ENCODE results near the gene RSPH1. TPM values are rescaled to one million over a fixed set of nuclear protein-coding genes. Genes with fewer than 3 reads are reported as not detected.
"Not testable (repeated sequence)": the region's sequence is repeated elsewhere in the genome, so short reads cannot be mapped to it uniquely, and the experiment has no call there.

Gene RSPH1
- total RNA-seq, 1 experiment from 2014 or later, result 0.51 TPM

GRCh38 chr21:42472521-42472920, 23.5 kb downstream of the RSPH1 start:
- Histone ChIP-seq H3K9me3 (ENCODE audit: low read length) (no peaks in the 10 kb centered on the region), H3K9ac (ENCODE audit: low read length) (no peak overlapping the region), H3K9me2 (replicated peaks; ENCODE audit: low read length) (no peaks in the 10 kb centered on the region), H3K79me2 (ENCODE audit: low read length) (no peaks in the 10 kb centered on the region), H3K27me3 (ENCODE audit: low read length) (no peaks in the 10 kb centered on the region), H3K4me1 (ENCODE audit: insufficient read depth, low read length) (peaks cover 37% of the 10 kb centered on the region), H2AFZ (ENCODE audit: low read length) (no peak overlapping the region), H3K27ac (ENCODE audit: low read length) (no peak overlapping the region), H3K36me3 (ENCODE audit: low read depth, low read length) (no peaks in the 10 kb centered on the region), H4K20me1 (ENCODE audit: low read length) (no peaks in the 10 kb centered on the region), H3F3A (ENCODE audit: low read length, unreplicated experiment) (no peaks in the 10 kb centered on the region), H3K4me3 (ENCODE audit: low read length) (no peak overlapping the region), H3K4me2 (ENCODE audit: low read length) (no peak overlapping the region)
- intact Hi-C loops (cut with micrococcal nuclease), result no loop called here
- ATAC-seq (no peak), DNase-seq (no peak)
- CTCF ChIA-PET, result no interaction called here
- no peak for TF ChIP-seq EZH2phosphoT487 (IDR thresholded peaks at IDR 0.05; ENCODE audit: borderline replicate concordance, low read length)
- TF ChIP-seq EZH2 (IDR thresholded peaks at IDR 0.05; ENCODE audit: low read length, unreplicated experiment), result no peak
- TF ChIP-seq CTCF (conservative IDR thresholded peaks at IDR 0.05; ENCODE audit: low read depth, low read length), result no peak
- BruUV-seq (replicated peaks), result no TSS peak
- POLR2A ChIA-PET (ENCODE audit: unreplicated experiment), result no interaction called here

DNA sequence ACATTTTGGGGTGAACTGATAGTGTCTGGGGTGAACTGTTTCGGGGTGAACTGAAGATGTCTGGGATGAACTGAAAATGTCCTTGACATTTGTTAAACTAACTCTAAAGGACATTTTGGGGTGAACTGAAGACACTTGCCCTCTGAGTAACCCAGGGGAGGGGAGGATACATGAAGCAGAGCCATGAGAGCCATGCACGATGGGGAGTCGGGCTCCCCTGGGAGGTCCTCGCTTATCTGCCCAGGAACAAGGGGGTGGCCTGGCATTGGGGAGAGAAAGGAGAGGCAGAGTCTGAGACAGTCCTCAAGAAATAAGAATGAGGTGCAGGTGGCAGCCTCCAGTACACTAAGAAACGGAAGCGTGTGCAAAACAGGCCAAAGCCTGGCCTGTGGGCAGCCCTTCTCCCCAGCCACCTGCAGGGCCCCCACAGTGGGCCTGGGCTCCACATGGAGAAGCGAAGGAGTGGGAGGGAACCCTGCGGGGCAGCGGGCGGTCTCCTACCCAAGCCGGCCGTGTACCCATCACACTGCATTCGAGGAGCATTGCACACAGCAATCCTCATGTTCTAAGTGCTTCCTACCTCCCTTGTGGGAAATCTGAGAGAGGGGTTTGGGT, 24.2 kb downstream of the RSPH1 start:
- no peaks in the 10 kb centered on the region for H3F3A ChIP-seq (ENCODE audit: low read length, unreplicated experiment)
- POLR2A ChIA-PET (ENCODE audit: unreplicated experiment), result no interaction called here
- H3K36me3 ChIP-seq (ENCODE audit: low read depth, low read length), result no peaks in the 10 kb centered on the region
- H3K27me3 ChIP-seq (ENCODE audit: low read length), result no peaks in the 10 kb centered on the region
- H3K9me3 ChIP-seq (ENCODE audit: low read length), result no peaks in the 10 kb centered on the region
- peaks cover 38% of the 10 kb centered on the region for H3K4me1 ChIP-seq (ENCODE audit: insufficient read depth, low read length)
- H3K79me2 ChIP-seq (ENCODE audit: low read length), result no peaks in the 10 kb centered on the region
- CTCF ChIA-PET, result no interaction called here
- H3K4me3 ChIP-seq (ENCODE audit: low read length), result no peak overlapping the region
- no peaks in the 10 kb centered on the region for H3K9me2 ChIP-seq (replicated peaks; ENCODE audit: low read length)
- no peak overlapping the region for H3K27ac ChIP-seq (ENCODE audit: low read length)
- intact Hi-C loops (cut with micrococcal nuclease), result no loop called here
- ATAC-seq (no peak), DNase-seq (no peak)
- no peak overlapping the region for H3K9ac ChIP-seq (ENCODE audit: low read length)
- no TSS peak for BruUV-seq (replicated peaks)
- H2AFZ ChIP-seq (ENCODE audit: low read length), result no peak overlapping the region
- no peak for TF ChIP-seq EZH2phosphoT487 (IDR thresholded peaks at IDR 0.05; ENCODE audit: borderline replicate concordance, low read length)
- no peak for TF ChIP-seq EZH2 (IDR thresholded peaks at IDR 0.05; ENCODE audit: low read length, unreplicated experiment)
- no peak for TF ChIP-seq CTCF (conservative IDR thresholded peaks at IDR 0.05; ENCODE audit: low read depth, low read length)
- no peaks in the 10 kb centered on the region for H4K20me1 ChIP-seq (ENCODE audit: low read length)
- no peak overlapping the region for H3K4me2 ChIP-seq (ENCODE audit: low read length)

DNA sequence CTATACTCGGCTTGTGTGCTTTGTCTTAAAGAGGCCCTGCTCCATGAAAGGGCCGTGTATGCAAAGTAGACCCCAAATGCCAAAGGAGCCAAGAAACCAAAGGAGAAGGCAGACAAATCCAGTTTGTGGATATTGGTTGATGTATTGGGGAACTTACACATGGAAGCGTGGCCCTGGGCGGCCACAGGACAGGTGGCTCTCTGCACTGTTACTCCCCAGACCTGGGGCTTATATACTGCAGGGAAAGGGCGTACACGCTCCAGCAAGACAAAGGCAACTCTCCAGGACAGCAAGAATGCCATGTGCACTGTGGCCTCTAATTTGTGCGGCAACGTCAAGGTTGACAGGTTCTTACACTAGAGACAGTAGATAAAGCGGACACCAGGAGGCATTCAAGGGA, 24.8 kb downstream of the RSPH1 start:
- H3K79me2 ChIP-seq (ENCODE audit: low read length), result no peaks in the 10 kb centered on the region
- H3K4me2 ChIP-seq (ENCODE audit: low read length), result no peak overlapping the region
- ATAC-seq (no peak), DNase-seq (no peak)
- intact Hi-C loops (cut with micrococcal nuclease), result no loop called here
- CTCF ChIA-PET, result no interaction called here
- H3K4me1 ChIP-seq (ENCODE audit: insufficient read depth, low read length), result peaks cover 38% of the 10 kb centered on the region
- BruUV-seq (replicated peaks), result no TSS peak
- H3K9ac ChIP-seq (ENCODE audit: low read length), result no peak overlapping the region
- no peaks in the 10 kb centered on the region for H4K20me1 ChIP-seq (ENCODE audit: low read length)
- POLR2A ChIA-PET (ENCODE audit: unreplicated experiment), result no interaction called here
- H3K9me3 ChIP-seq (ENCODE audit: low read length), result no peaks in the 10 kb centered on the region
- H3F3A ChIP-seq (ENCODE audit: low read length, unreplicated experiment), result no peaks in the 10 kb centered on the region
- H3K36me3 ChIP-seq (ENCODE audit: low read depth, low read length), result no peaks in the 10 kb centered on the region
- TF ChIP-seq EZH2phosphoT487 (IDR thresholded peaks at IDR 0.05; ENCODE audit: borderline replicate concordance, low read length) (no peak), EZH2 (IDR thresholded peaks at IDR 0.05; ENCODE audit: low read length, unreplicated experiment) (no peak), CTCF (conservative IDR thresholded peaks at IDR 0.05; ENCODE audit: low read depth, low read length) (no peak)
- H3K27ac ChIP-seq (ENCODE audit: low read length), result no peak overlapping the region
- H3K4me3 ChIP-seq (ENCODE audit: low read length), result no peak overlapping the region
- H2AFZ ChIP-seq (ENCODE audit: low read length), result no peak overlapping the region
- H3K27me3 ChIP-seq (ENCODE audit: low read length), result no peaks in the 10 kb centered on the region
- H3K9me2 ChIP-seq (replicated peaks; ENCODE audit: low read length), result no peaks in the 10 kb centered on the region

DNA sequence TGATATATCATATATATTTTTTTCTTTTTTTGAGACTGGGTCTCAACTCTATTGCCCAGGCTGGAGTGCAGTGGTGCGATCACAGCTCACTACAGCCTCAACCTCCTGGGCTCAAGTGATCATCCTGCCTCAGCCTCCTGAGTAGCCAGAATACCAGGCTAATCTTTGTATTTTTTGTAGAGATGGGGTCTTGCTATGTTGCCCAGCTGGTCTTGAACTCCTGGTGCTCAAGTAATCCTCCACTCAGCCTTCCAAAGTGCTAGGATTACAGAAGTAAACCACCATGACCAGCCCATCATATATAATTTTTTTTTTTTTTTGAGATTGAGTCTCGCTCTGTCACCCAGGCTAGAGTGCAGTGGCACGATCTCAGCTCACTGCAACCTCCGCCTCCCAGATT, 26.3 kb downstream of the RSPH1 start:
- intact Hi-C loops (cut with micrococcal nuclease), result loop anchor here (2.0 kb wide), 1 partner anchor 47 kb away; no protein-coding TSS in a partner anchor
- H3K4me1 ChIP-seq (ENCODE audit: insufficient read depth, low read length), result peaks cover 34% of the 10 kb centered on the region
- POLR2A ChIA-PET (ENCODE audit: unreplicated experiment), result not testable (repeated sequence)

More for the DNA sequence above, 26.3 kb downstream of the RSPH1 start:
- CTCF ChIA-PET; H3K79me2 ChIP-seq (ENCODE audit: low read length); H3K27me3 ChIP-seq (ENCODE audit: low read length); H3K9me2 ChIP-seq (replicated peaks; ENCODE audit: low read length); H3K4me3 ChIP-seq (ENCODE audit: low read length); H4K20me1 ChIP-seq (ENCODE audit: low read length); H3K9ac ChIP-seq (ENCODE audit: low read length); DNase-seq; H2AFZ ChIP-seq (ENCODE audit: low read length); BruUV-seq (replicated peaks); H3K4me2 ChIP-seq (ENCODE audit: low read length); ATAC-seq; H3F3A ChIP-seq (ENCODE audit: low read length, unreplicated experiment); H3K36me3 ChIP-seq (ENCODE audit: low read depth, low read length); H3K9me3 ChIP-seq (ENCODE audit: low read length): not testable (repeated sequence)
- peak overlapping the region; percentile 83; the same call in 1 of the 2 replicates for H3K27ac ChIP-seq (ENCODE audit: low read length)
